Heart left ventricle (tissue), 16 donors: ENCODE measurements around the gene SUPT4H1. TPM values are rescaled to one million over a fixed set of nuclear protein-coding genes. Genes with fewer than 3 reads are reported as not detected.

Experiments
- ATAC-seq, 4 donors: fragments of 200-7000 bp; cut with Tn5 transposase; one replicate each; pipeline ENCODE4 v1.9.1; 2020 to 2022; ENCODE audit warnings: moderate library complexity in 4 of 4, mild to moderate bottlenecking in 3 of 4, moderate number of reproducible peaks in 1 of 4
- DNase-seq, 5 donors: peaks; one replicate each; pipeline ENCODE4 v3.0.0-alpha.2; 2020
- H3K27ac ChIP-seq, 12 donors: fragments of 200-600 bp; sonication (generic) in 4 of 12; one replicate each; pipeline versions ENCODE4 v1.5.0 to v1.8.0; 2016 to 2022; ENCODE audit warnings: mild to moderate bottlenecking in 2 of 12
- H3K27me3 ChIP-seq, 9 donors: fragments of 200-600 bp; sonication (generic) in 2 of 9; one replicate each; pipeline versions ENCODE4 v1.5.1 to v1.8.0; 2016 to 2022; ENCODE audit warnings: mild to moderate bottlenecking in 3 of 9
- H3K36me3 ChIP-seq, 9 donors: fragments of 200-600 bp; sonication (generic) in 2 of 9; one replicate each; pipeline versions ENCODE4 v1.5.0 to v1.8.0; 2018 to 2022; ENCODE audit warnings: mild to moderate bottlenecking in 2 of 9
- H3K4me1 ChIP-seq, 12 donors: fragments of 200-600 bp; sonication (generic) in 4 of 12; one replicate each; pipeline versions ENCODE4 v1.5.0 to v1.8.0; 2016 to 2022; ENCODE audit warnings: mild to moderate bottlenecking in 3 of 12
- H3K4me3 ChIP-seq, 12 donors: fragments of 200-600 bp; sonication (generic) in 4 of 12; one replicate each; pipeline versions ENCODE4 v1.5.0 to v1.8.0; 2017 to 2022; ENCODE audit warnings: mild to moderate bottlenecking in 9 of 12, moderate library complexity in 4 of 12
- H3K9me3 ChIP-seq, 12 donors: fragments of 200-600 bp; sonication (generic) in 4 of 12; one replicate each; pipeline versions ENCODE4 v1.5.0 to v1.8.0; 2016 to 2022; ENCODE audit warnings: mild to moderate bottlenecking in 1 of 12
- CTCF ChIP-seq, 12 donors: fragments of 200-600 bp; sonication (generic) in 4 of 12; IDR thresholded peaks; one replicate each; pipeline versions ENCODE4 v1.5.0 to v1.8.0; 2018 to 2022; ENCODE audit warnings: antibody characterized with exemption in 12 of 12, mild to moderate bottlenecking in 5 of 12
- POLR2A ChIP-seq, 2 donors: fragments of 450-650 bp; IDR thresholded peaks; one replicate each; pipeline ENCODE4 v1.6.1; 2017; ENCODE audit warnings: antibody characterized with exemption in 2 of 2, mild to moderate bottlenecking in 2 of 2, moderate library complexity in 2 of 2
- WGBS, 4 donors: extraction: QIAGEN DNeasy Blood & Tissue Kit in 2 of 4; methylation state at CpG; one replicate each; pipeline versions ENCODE4 v1.1.5 to v1.1.7; 2013 to 2018; 5-methylcytosine and 5-hydroxymethylcytosine counted together
- intact Hi-C, 10 donors: fragments of 100-400 bp; cut with DNase I; formaldehyde crosslinking; loops; one replicate each; pipeline versions ENCODE4 v1.11.1 to v1.14.2; 2022
- polyA plus RNA-seq, 2 donors: library from polyadenylated mRNA; stranded (reverse); fragments of 200-250 nt; gene quantifications; one replicate each; pipeline ENCODE4 v1.2.3, GENCODE V29; 2013
- total RNA-seq, 9 donors: library from RNA; depleted of rRNA in 2 of 9; stranded (reverse); fragments of >200 nt in 2 of 9; fragmentation: NEBNext Ultra II Directional in 3 of 9; extraction: Animal tissue kit (Norgen Biotek cat#: 25700) in 3 of 9; gene quantifications; one replicate each; pipeline versions ENCODE4 v1.1.0 to v1.2.4, GENCODE V29; 2016 to 2023
- donor health status: ischemic (EF 13 %, LVEDD 7.1; RV severe dilation, severe dysfunction).
- donor health status: healthy with polysubstance abuse.
- donor health status: DM: no; HTN: yes; CAD: no.
- donor health status: DM: no; HTN: no; CAD: no.
- donor health status: ischemic (EF 25% LVEDD 6.9; RV normal size, moderate dysfunction).
- donor health status: ischemic (EF 25% LVEDD 5.7; RV mildly dilated, moderate dysfunction).
- donor health status: healthy.
- donor health status: DM: yes; HTN: yes; CAD: no.
- donor health status: ischemic (EF 35%, LVEDD 5.7; RV mildly dilated, moderate dysfunction).
- donor health status: nonischemic (EF 11% LVEDD 7.7; RV severe dilation, severe dysfunction).
- donor health status: DM: yes; HTN: yes; CAD: no.
- donor health status: PGD.
- donor health status: ischemic (EF 29% LVEDD 5.4; RV normal size, mild dysfunction).
- donor health status: nonischemic (EF 23%, LVEDD 6.1; RV moderate dilation, normal function).

Gene SUPT4H1
- total and polyA plus RNA-seq, 11 donors, result 44.1 to 92.7 (median 58.0) TPM

- Histone ChIP-seq H3K9me3 (no peaks in the 10 kb centered on the region), H3K4me3 (peak overlapping the region in 1 of 12 donors; percentile 79), H3K27ac (peak overlapping the region in 3 of 12 donors; percentile 29 to 100 (median 82)), H3K4me1 (peaks cover 0 to 61% (median 17%) of the 10 kb centered on the region in 12 donors), H3K36me3 (peaks cover 0 to 15% (median 0%) of the 10 kb centered on the region in 9 donors), H3K27me3 (peaks cover 0 to 40% (median 0%) of the 10 kb centered on the region in 9 donors)
- DNase-seq, result peak in 1 of 5 donors; percentile 44
- intact Hi-C loops, result no loop called here
- no peak for ATAC-seq
- TF ChIP-seq CTCF (IDR thresholded peaks at IDR 0.05) (no peak), POLR2A (IDR thresholded peaks at IDR 0.05) (no peak)
- WGBS, 4 donors, result 88 to 92% (median 91%) methylated on average over 5 to 9 of the region's 9 CpGs
These were observed 17.3 kb downstream of the SUPT4H1 start for GRCh38 chr17:58334661-58335060.

GRCh38 chr17:58334256-58334655, 17.7 kb downstream of the SUPT4H1 start:
- Histone ChIP-seq H3K4me1 (peaks cover 0 to 62% (median 17%) of the 10 kb centered on the region in 12 donors), H3K27me3 (peaks cover 0 to 43% (median 4%) of the 10 kb centered on the region in 9 donors), H3K4me3 (peak overlapping the region in 1 of 12 donors; percentile 79), H3K27ac (peak overlapping the region in 3 of 12 donors; percentile 29 to 100 (median 82)), H3K36me3 (peaks cover 0 to 15% (median 0%) of the 10 kb centered on the region in 9 donors), H3K9me3 (no peaks in the 10 kb centered on the region)
- ATAC-seq, result no peak
- WGBS, 4 donors, result 71 to 80% (median 76%) methylated on average over 5 of the region's 5 CpGs
- intact Hi-C loops, result no loop called here
- peak in 1 of 5 donors; percentile 6 for DNase-seq
- TF ChIP-seq CTCF (IDR thresholded peaks at IDR 0.05), result no peak
- TF ChIP-seq POLR2A (IDR thresholded peaks at IDR 0.05), result no peak

- ATAC-seq (no peak), DNase-seq (peak in 1 of 5 donors; percentile 27)
- Histone ChIP-seq H3K36me3 (peaks cover 0 to 15% (median 0%) of the 10 kb centered on the region in 9 donors), H3K27ac (peak overlapping the region in 3 of 12 donors; percentile 19 to 100 (median 82)), H3K4me3 (peak overlapping the region in 4 of 12 donors; percentile 3 to 79 (median 32)), H3K4me1 (peaks cover 0 to 65% (median 17%) of the 10 kb centered on the region in 12 donors), H3K9me3 (no peaks in the 10 kb centered on the region), H3K27me3 (peaks cover 0 to 43% (median 7%) of the 10 kb centered on the region in 9 donors)
- WGBS, 4 donors, result 43 to 63% (median 50%) methylated on average over 6 of the region's 6 CpGs
- intact Hi-C loops, result no loop called here
- TF ChIP-seq CTCF (IDR thresholded peaks at IDR 0.05) (no peak), POLR2A (IDR thresholded peaks at IDR 0.05) (no peak)
These were observed 18.2 kb downstream of the SUPT4H1 start for GRCh38 chr17:58333736-58334207.

GRCh38 chr17:58332778-58333735, 18.9 kb downstream of the SUPT4H1 start:
- TF ChIP-seq CTCF (IDR thresholded peaks at IDR 0.05) (no peak), POLR2A (IDR thresholded peaks at IDR 0.05) (no peak)
- DNase-seq (peak in 1 of 5 donors; percentile 58), ATAC-seq (no peak)
- intact Hi-C loops, result no loop called here
- H3K27ac ChIP-seq, result peak overlapping the region in 4 of 12 donors; percentile 49 to 100 (median 68)
- 69 to 75% (median 74%) methylated on average over 18 to 21 of the region's 21 CpGs for WGBS, 4 donors
- H3K27me3 ChIP-seq, result peaks cover 0 to 42% (median 7%) of the 10 kb centered on the region in 9 donors
- H3K4me1 ChIP-seq, result peaks cover 0 to 59% (median 15%) of the 10 kb centered on the region in 12 donors
- H3K36me3 ChIP-seq, result peaks cover 0 to 15% (median 0%) of the 10 kb centered on the region in 9 donors
- no peaks in the 10 kb centered on the region for H3K9me3 ChIP-seq
- peak overlapping the region in 9 of 12 donors; percentile 35 to 79 (median 49) for H3K4me3 ChIP-seq
